OCI-LY7 (cell line): ENCODE results near the gene ANKMY1. TPM values are rescaled to one million over a fixed set of nuclear protein-coding genes. Genes with fewer than 3 reads are reported as not detected.

Experiments used
- BruUV-seq: library from RNA; stranded (reverse); fragments of 400-500 nt; replicated peaks from 2 replicates; lab custom pipeline; 2021; lab: Mats Ljungman, UMichigan
- CTCF ChIA-PET: fragments of 300-600 bp; sonication (Branson Sonifier 250); formaldehyde crosslinking; loops from one replicate; lab custom pipeline; 2022; ENCODE audit warnings: antibody characterized with exemption; ENCODE audit not compliant: unreplicated experiment; lab: Charles Lee
- POLR2A ChIA-PET: fragments of 300-600 bp; sonication (Branson Sonifier 250); formaldehyde crosslinking; loops from one replicate; lab custom pipeline; 2022; ENCODE audit warnings: antibody characterized with exemption; lab: Charles Lee
- DNase-seq: peaks from one replicate; pipeline ENCODE4 v3.0.0-alpha.2; 2015; ENCODE audit warnings: low spot score
- H2AFZ ChIP-seq: fragments of 200-600 bp; sonication (generic), shearing (Covaris generic); 2 replicates; pipeline ENCODE4 v1.6.1; 2014; ENCODE audit warnings: mild to moderate bottlenecking, antibody characterized with exemption, low read length, moderate library complexity
- H3K27ac ChIP-seq: fragments of 200-600 bp; sonication (generic); 2 replicates; pipeline ENCODE4 v1.5.1; 2014; ENCODE audit warnings: mixed run types, low read depth, mild to moderate bottlenecking, moderate library complexity, low read length, inconsistent platforms; ENCODE audit not compliant: poor library complexity, severe bottlenecking
- H3K36me3 ChIP-seq: fragments of 200-600 bp; sonication (generic); 2 replicates; pipeline ENCODE4 v1.6.1; 2014; ENCODE audit warnings: mild to moderate bottlenecking, antibody characterized with exemption, low read length, moderate library complexity, mixed read lengths; ENCODE audit not compliant: insufficient read depth
- H3K4me1 ChIP-seq: fragments of 200-600 bp; sonication (generic); 2 replicates; pipeline ENCODE4 v1.5.1; 2014; ENCODE audit warnings: mild to moderate bottlenecking, low read length; ENCODE audit not compliant: insufficient read depth, poor library complexity, severe bottlenecking
- H3K4me2 ChIP-seq: fragments of 200-600 bp; sonication (generic); 2 replicates; pipeline ENCODE4 v1.6.1; 2014; ENCODE audit warnings: mild to moderate bottlenecking, low read length
- H3K4me3 ChIP-seq: fragments of 200-600 bp; sonication (generic); 2 replicates; pipeline ENCODE4 v1.5.1; 2014; ENCODE audit warnings: mild to moderate bottlenecking, low read depth, low read length; ENCODE audit not compliant: poor library complexity, severe bottlenecking
- H3K79me2 ChIP-seq: fragments of 200-600 bp; sonication (generic); 2 replicates; pipeline ENCODE4 v1.6.1; 2016; ENCODE audit warnings: low read depth, mild to moderate bottlenecking, low read length, moderate library complexity, mixed read lengths; ENCODE audit not compliant: insufficient read depth
- H3K9me2 ChIP-seq: fragments of 200-600 bp; sonication (generic); 2 replicates; pipeline ENCODE4 v1.6.1; 2016; ENCODE audit warnings: mild to moderate bottlenecking, low read length, mixed read lengths; ENCODE audit not compliant: insufficient read depth
- H3K9me3 ChIP-seq: fragments of 200-600 bp; sonication (generic); 2 replicates; pipeline ENCODE4 v1.6.1; 2014; ENCODE audit warnings: mild to moderate bottlenecking, mixed run types, low read length, mixed read lengths
- H4K20me1 ChIP-seq: fragments of 200-600 bp; sonication (generic); 2 replicates; pipeline ENCODE4 v1.6.1; 2014; ENCODE audit warnings: mild to moderate bottlenecking, antibody characterized with exemption, low read length, moderate library complexity, mixed read lengths; ENCODE audit not compliant: insufficient read depth
- EZH2phosphoT487 ChIP-seq: fragments of 200-600 bp; sonication (generic); IDR thresholded peaks from 2 replicates; pipeline ENCODE4 v1.6.1; 2018; ENCODE audit warnings: low read depth, borderline replicate concordance, mild to moderate bottlenecking, mixed run types, antibody characterized with exemption, low read length, moderate library complexity, mixed read lengths
- intact Hi-C: fragments of 100-400 bp; cut with micrococcal nuclease; formaldehyde crosslinking; loops from one replicate; pipeline ENCODE4 v1.10.0; 2022; ENCODE audit not compliant: unreplicated experiment
- total RNA-seq, 2 experiments: library from RNA; depleted of rRNA in 1 of 2; stranded (reverse); fragments of >200 nt in 1 of 2; shearing (Covaris generic) in 1 of 2; gene quantifications; 2 replicates each; pipeline ENCODE4 v1.2.3, GENCODE V29; 2014 to 2022
- TF ChIP-seq, protein P1 (sequence below): fragments of 200-600 bp; sonication (generic); conservative IDR thresholded peaks from 2 replicates; pipeline ENCODE4 v1.5.1; 2014; ENCODE audit warnings: mild to moderate bottlenecking, antibody characterized with exemption, low read length, moderate library complexity, mixed read lengths

The ANKMY1 gene
- total RNA-seq, 2 experiments from 2014 or later: 30.6 to 65.9 TPM

DNA sequence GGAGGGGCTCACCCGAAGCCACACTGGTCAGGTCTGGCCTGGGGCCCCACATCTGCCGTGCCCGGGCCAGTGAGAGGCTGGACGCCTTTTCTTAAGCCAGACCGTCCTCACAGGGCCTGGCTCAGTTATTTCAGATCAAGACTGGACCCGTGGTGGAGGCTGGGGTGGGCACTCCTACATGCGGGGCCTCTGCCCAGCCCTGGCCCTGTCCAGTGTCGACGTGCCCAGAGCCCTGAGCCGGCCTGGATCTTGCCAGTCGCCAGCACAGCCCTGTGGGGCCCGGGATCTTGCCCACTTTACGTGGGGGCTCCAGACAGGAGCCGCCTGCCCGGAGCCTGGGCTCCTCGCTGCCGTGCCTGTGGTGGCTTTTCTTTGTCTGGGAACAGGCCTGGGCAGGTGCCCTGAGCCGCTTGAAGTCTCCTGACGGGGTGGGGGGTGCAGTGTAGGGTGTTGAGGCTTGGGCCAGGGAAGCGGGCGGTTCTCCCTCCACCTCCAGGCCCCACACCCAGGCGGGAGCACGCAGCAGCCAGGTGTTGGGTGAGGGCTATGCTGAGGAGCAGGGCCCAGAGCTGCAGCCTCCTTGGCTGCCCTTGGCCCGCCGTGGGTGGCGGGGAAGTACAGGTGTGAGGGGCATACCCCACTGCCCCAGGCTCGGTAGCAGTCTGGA, 116.3 kb downstream of the ANKMY1 start:
- H3K4me1 ChIP-seq: no peaks in the 10 kb centered on the region
- DNase-seq: no peak
- TF ChIP-seq, protein P1, sequence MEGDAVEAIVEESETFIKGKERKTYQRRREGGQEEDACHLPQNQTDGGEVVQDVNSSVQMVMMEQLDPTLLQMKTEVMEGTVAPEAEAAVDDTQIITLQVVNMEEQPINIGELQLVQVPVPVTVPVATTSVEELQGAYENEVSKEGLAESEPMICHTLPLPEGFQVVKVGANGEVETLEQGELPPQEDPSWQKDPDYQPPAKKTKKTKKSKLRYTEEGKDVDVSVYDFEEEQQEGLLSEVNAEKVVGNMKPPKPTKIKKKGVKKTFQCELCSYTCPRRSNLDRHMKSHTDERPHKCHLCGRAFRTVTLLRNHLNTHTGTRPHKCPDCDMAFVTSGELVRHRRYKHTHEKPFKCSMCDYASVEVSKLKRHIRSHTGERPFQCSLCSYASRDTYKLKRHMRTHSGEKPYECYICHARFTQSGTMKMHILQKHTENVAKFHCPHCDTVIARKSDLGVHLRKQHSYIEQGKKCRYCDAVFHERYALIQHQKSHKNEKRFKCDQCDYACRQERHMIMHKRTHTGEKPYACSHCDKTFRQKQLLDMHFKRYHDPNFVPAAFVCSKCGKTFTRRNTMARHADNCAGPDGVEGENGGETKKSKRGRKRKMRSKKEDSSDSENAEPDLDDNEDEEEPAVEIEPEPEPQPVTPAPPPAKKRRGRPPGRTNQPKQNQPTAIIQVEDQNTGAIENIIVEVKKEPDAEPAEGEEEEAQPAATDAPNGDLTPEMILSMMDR: no peak
- no peak for TF ChIP-seq EZH2phosphoT487
- H3K27ac ChIP-seq: no peak overlapping the region
- intact Hi-C loops: no loop called here
- CTCF ChIA-PET: no interaction called here
- H3K4me2 ChIP-seq: no peak overlapping the region
- no peak overlapping the region for H3K4me3 ChIP-seq
- BruUV-seq: no TSS peak
- H3K9me3 ChIP-seq: no peaks in the 10 kb centered on the region
- POLR2A ChIA-PET: no interaction called here
- no peaks in the 10 kb centered on the region for H3K79me2 ChIP-seq
- H4K20me1 ChIP-seq: peaks cover 3% of the 10 kb centered on the region; the same call in 1 of the 2 replicates
- H3K36me3 ChIP-seq: no peaks in the 10 kb centered on the region
- no peak overlapping the region for H2AFZ ChIP-seq
- no peaks in the 10 kb centered on the region for H3K9me2 ChIP-seq

DNA sequence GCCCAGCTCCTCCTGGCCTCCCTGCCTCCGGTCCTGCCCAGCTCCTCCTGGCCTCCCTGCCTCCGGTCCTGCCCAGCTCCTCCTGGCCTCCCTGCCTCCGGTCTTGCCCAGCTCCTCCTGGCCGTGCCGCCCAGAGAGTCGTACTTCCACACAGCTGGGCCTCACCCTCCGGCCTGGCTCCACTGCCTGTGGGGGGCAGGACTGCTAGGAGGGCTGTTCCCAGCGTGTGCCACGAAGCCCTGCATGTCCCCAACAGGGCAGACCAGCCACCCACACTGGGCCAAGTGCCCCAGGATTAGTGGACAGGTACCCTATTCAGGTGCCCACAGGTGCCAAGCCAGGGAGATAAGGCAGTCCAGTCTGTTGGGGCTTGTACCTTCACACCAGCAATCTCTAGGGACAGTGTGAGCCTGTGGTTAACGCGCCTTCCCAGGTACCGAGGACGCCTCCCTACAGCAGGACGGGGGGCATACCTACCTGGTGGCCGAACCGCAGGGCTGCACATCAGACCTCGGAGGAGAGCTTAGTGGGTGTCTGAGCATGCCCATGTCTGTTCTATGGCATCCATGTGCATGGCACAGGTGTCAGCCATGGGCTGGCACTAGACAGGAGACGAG, 117.0 kb downstream of the ANKMY1 start:
- intact Hi-C loops: no loop called here
- ChIA-PET CTCF (no interaction called here), POLR2A (no interaction called here)
- H3K4me3 ChIP-seq: no peak overlapping the region
- H3K9me3 ChIP-seq: no peaks in the 10 kb centered on the region
- no peaks in the 10 kb centered on the region for H3K79me2 ChIP-seq
- H3K27ac ChIP-seq: no peak overlapping the region
- H3K36me3 ChIP-seq: no peaks in the 10 kb centered on the region
- no peaks in the 10 kb centered on the region for H3K4me1 ChIP-seq
- TF ChIP-seq EZH2phosphoT487: no peak
- TF ChIP-seq, protein P1: no peak
- H3K4me2 ChIP-seq: no peak overlapping the region
- DNase-seq: no peak
- H4K20me1 ChIP-seq: peaks cover 3% of the 10 kb centered on the region; the same call in 1 of the 2 replicates
- BruUV-seq: no TSS peak
- H2AFZ ChIP-seq: no peak overlapping the region
- no peaks in the 10 kb centered on the region for H3K9me2 ChIP-seq

DNA sequence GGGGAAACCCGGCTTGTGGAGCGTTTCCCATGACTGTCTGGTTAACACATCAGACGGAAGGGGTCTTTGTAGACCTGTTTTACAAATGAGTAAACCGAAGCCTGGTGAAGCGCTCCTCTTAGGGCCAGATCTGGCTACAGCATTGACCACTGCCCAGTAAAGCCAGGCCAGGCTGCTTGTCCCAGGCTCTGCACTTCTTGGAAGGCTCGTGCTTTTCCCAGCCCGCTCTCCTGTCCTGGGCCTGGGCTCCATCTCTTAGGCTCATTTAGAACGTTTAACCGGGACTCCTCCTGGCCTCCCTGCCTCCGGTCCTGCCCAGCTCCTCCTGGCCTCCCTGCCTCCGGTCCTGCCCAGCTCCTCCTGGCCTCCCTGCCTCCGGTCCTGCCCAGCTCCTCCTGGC, 117.5 kb downstream of the ANKMY1 start:
- CTCF ChIA-PET: no interaction called here
- POLR2A ChIA-PET: no interaction called here
- no peaks in the 10 kb centered on the region for H3K79me2 ChIP-seq

More for the DNA sequence above, 117.5 kb downstream of the ANKMY1 start:
- Histone ChIP-seq H2AFZ (no peak overlapping the region), H3K36me3 (no peaks in the 10 kb centered on the region), H3K27ac (no peak overlapping the region), H3K4me3 (no peak overlapping the region), H3K9me2 (no peaks in the 10 kb centered on the region), H4K20me1 (peaks cover 3% of the 10 kb centered on the region; the same call in 1 of the 2 replicates), H3K9me3 (no peaks in the 10 kb centered on the region), H3K4me2 (no peak overlapping the region), H3K4me1 (no peaks in the 10 kb centered on the region)
- intact Hi-C loops: no loop called here
- TF ChIP-seq, protein P1: no peak
- TF ChIP-seq EZH2phosphoT487: no peak
- DNase-seq: no peak
- no TSS peak for BruUV-seq
